HG03354 (cell line): Measurements from ENCODE around the gene OARD1.
A peak's percentile ranks its signal among the peaks of the same experiment; 100 is the strongest.
"Not testable (repeated sequence)": the region's sequence is repeated elsewhere in the genome, so short reads cannot be mapped to it uniquely, and the experiment has no call there.

Experiments used
- ATAC-seq: cut with Tn5 transposase; IDR thresholded peaks from one replicate; pipeline ENCODE4 v1.9.1; 2021; ENCODE audit warnings: mild to moderate bottlenecking; ENCODE audit not compliant: unreplicated experiment, poor library complexity, severe bottlenecking

OARD1 gene

GRCh38 chr6:41033776-41034175 lies 38.4 kb downstream of the OARD1 start:
- no peak for ATAC-seq

- ATAC-seq: no peak
These were observed 39.3 kb downstream of the OARD1 start for GRCh38 chr6:41032830-41033229.

- peak; percentile 47 for ATAC-seq
These were observed 43.4 kb downstream of the OARD1 start for GRCh38 chr6:41028561-41029412.

- ATAC-seq: peak; percentile 92
These were observed 44.2 kb downstream of the OARD1 start for GRCh38 chr6:41027799-41028560.

- no peak for ATAC-seq
These were observed 44.9 kb downstream of the OARD1 start for GRCh38 chr6:41027241-41027640.

GRCh38 chr6:41025966-41026530 lies 46.1 kb downstream of the OARD1 start:
- ATAC-seq: no peak

GRCh38 chr6:41023114-41023513 lies 49.0 kb downstream of the OARD1 start:
- no peak for ATAC-seq

GRCh38 chr6:41022294-41022693 lies 49.9 kb downstream of the OARD1 start:
- no peak for ATAC-seq

- ATAC-seq: no peak
These were observed 50.3 kb downstream of the OARD1 start for GRCh38 chr6:41021832-41022231.

GRCh38 chr6:41017663-41018062 lies 54.5 kb downstream of the OARD1 start:
- ATAC-seq: no peak

- not testable (repeated sequence) for ATAC-seq
These were observed 56.3 kb downstream of the OARD1 start for GRCh38 chr6:41015860-41016259.

GRCh38 chr6:41014780-41015179 lies 57.4 kb downstream of the OARD1 start:
- no peak for ATAC-seq
